ENCODE measurements around the gene TRIM67. TPM values are rescaled to one million over a fixed set of nuclear protein-coding genes. Genes with fewer than 3 reads are reported as not detected.

Gene TRIM67
- total and polyA plus RNA-seq, 7 donors = under 0.01 to 0.36 (median 0.04) TPM; not detected in 1

GRCh38 chr1:231134624-231135023 lies 27.2 kb upstream of the TRIM67 start:
- no peak overlapping the region for H3K27ac ChIP-seq
- TF ChIP-seq POLR2AphosphoS5 (IDR thresholded peaks at IDR 0.05) (no peak), POLR2A (IDR thresholded peaks at IDR 0.05) (no peak), EP300 (IDR thresholded peaks at IDR 0.05) (no peak), CTCF (IDR thresholded peaks at IDR 0.05) (no peak)
- no peaks in the 10 kb centered on the region for H3K27me3 ChIP-seq
- no peaks in the 10 kb centered on the region for H3K36me3 ChIP-seq
- no peak overlapping the region for H3K4me3 ChIP-seq
- no peaks in the 10 kb centered on the region for H3K4me1 ChIP-seq
- DNase-seq = no peak
- H3K9me3 ChIP-seq = no peaks in the 10 kb centered on the region
- intact Hi-C loops (cut with DNase I) = no loop called here
- 58 to 86% methylated on average over 5 of the region's 5 CpGs for WGBS, 2 donors

- no peak for TF ChIP-seq EP300 (IDR thresholded peaks at IDR 0.05)
- no peak for TF ChIP-seq POLR2A (IDR thresholded peaks at IDR 0.05)
- no peak for TF ChIP-seq POLR2AphosphoS5 (IDR thresholded peaks at IDR 0.05)
- no peak for TF ChIP-seq CTCF (IDR thresholded peaks at IDR 0.05)
- intact Hi-C loops (cut with DNase I) = no loop called here
- H3K27ac ChIP-seq = no peak overlapping the region
- H3K9me3 ChIP-seq = no peaks in the 10 kb centered on the region
- H3K4me3 ChIP-seq = no peak overlapping the region
- DNase-seq = no peak
- H3K36me3 ChIP-seq = no peaks in the 10 kb centered on the region
- H3K4me1 ChIP-seq = no peaks in the 10 kb centered on the region
- 36 to 51% methylated on average over 1 of the region's 1 CpG for WGBS, 2 donors
- H3K27me3 ChIP-seq = no peaks in the 10 kb centered on the region
These were observed 23.6 kb upstream of the TRIM67 start for GRCh38 chr1:231138236-231138635.

- H3K36me3 ChIP-seq = no peaks in the 10 kb centered on the region
- TF ChIP-seq CTCF (IDR thresholded peaks at IDR 0.05) (no peak), POLR2A (IDR thresholded peaks at IDR 0.05) (no peak)
- no peaks in the 10 kb centered on the region for H3K4me1 ChIP-seq
- DNase-seq = no peak
- H3K9me3 ChIP-seq = no peaks in the 10 kb centered on the region
- intact Hi-C loops (cut with DNase I) = no loop called here
- WGBS, 2 donors = 79 to 81% methylated on average over 3 of the region's 3 CpGs
- H3K27me3 ChIP-seq = no peaks in the 10 kb centered on the region
- H3K27ac ChIP-seq = no peak overlapping the region
- no peak overlapping the region for H3K4me3 ChIP-seq
These were observed 22.7 kb upstream of the TRIM67 start for GRCh38 chr1:231139125-231139649.

- Histone ChIP-seq H3K9me3 (no peaks in the 10 kb centered on the region), H3K27ac (no peak overlapping the region), H3K4me3 (no peak overlapping the region), H3K27me3 (no peaks in the 10 kb centered on the region), H3K4me1 (no peaks in the 10 kb centered on the region), H3K36me3 (no peaks in the 10 kb centered on the region)
- TF ChIP-seq POLR2A (IDR thresholded peaks at IDR 0.05) (no peak), POLR2AphosphoS5 (IDR thresholded peaks at IDR 0.05) (no peak)
- intact Hi-C loops (cut with DNase I) = no loop called here
- WGBS, 2 donors = 76 to 80% methylated on average over 8 of the region's 8 CpGs
- no peak for DNase-seq
These were observed 21.9 kb upstream of the TRIM67 start for GRCh38 chr1:231139659-231140654.

GRCh38 chr1:231144416-231145193 lies 17.3 kb upstream of the TRIM67 start:
- intact Hi-C loops (cut with DNase I) = no loop called here
- no peak for DNase-seq
- H3K36me3 ChIP-seq = no peaks in the 10 kb centered on the region
- no peak for TF ChIP-seq EP300 (IDR thresholded peaks at IDR 0.05)
- no peak for TF ChIP-seq POLR2A (IDR thresholded peaks at IDR 0.05)
- TF ChIP-seq CTCF (IDR thresholded peaks at IDR 0.05) = no peak
- TF ChIP-seq POLR2AphosphoS5 (IDR thresholded peaks at IDR 0.05) = no peak
- no peaks in the 10 kb centered on the region for H3K27me3 ChIP-seq
- no peak overlapping the region for H3K4me3 ChIP-seq
- no peaks in the 10 kb centered on the region for H3K4me1 ChIP-seq
- 82 to 88% methylated on average over 7 of the region's 7 CpGs for WGBS, 2 donors
- no peaks in the 10 kb centered on the region for H3K9me3 ChIP-seq
- no peak overlapping the region for H3K27ac ChIP-seq
